HG03354 (cell line): ENCODE results near the gene MPPED1.

ENCODE experiments used
- ATAC-seq: cut with Tn5 transposase; IDR thresholded peaks from one replicate; pipeline ENCODE4 v1.9.1; 2021; ENCODE audit warnings: mild to moderate bottlenecking; ENCODE audit not compliant: unreplicated experiment, poor library complexity, severe bottlenecking

MPPED1 gene

DNA sequence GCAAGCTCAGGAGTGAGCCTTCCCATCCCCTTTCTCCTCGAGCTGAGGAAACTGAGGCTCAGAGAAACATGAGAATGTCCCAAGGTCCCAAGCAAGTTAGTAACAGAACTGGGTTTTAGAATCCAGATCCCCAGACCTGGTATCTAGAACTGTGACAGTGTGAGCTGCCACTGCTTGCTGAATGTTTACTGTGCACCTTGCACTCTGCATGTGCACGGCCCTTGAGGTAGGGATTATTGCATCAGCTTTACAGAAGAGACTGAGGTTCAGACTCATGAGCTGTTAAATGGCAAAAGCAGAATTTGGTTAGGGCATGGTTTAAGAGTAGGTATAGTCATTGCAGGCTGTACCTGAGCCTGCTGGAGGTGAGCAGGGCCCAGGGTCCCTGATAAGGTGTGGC lies 3.8 kb upstream of the MPPED1 start:
- ATAC-seq: no peak

DNA sequence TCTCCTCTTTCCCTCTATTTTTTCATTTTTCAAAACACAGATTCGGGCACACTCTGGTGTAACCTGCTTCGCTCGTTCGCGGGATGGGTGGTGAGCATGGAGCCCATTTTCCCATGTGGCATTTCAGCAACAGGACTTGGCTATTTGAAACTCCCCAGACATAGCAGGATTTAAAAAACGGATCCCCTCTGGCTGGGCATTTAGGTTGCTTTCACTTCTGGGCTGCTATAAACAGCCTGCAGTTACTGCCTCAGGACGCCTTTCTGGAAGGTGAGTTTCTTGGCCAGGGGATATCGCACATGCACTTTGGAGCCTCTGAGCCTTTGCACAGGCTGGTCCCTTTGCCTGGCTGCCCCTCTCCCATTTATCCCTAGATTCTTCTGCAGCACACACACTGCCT lies 2.8 kb upstream of the MPPED1 start:
- ATAC-seq: no peak

DNA sequence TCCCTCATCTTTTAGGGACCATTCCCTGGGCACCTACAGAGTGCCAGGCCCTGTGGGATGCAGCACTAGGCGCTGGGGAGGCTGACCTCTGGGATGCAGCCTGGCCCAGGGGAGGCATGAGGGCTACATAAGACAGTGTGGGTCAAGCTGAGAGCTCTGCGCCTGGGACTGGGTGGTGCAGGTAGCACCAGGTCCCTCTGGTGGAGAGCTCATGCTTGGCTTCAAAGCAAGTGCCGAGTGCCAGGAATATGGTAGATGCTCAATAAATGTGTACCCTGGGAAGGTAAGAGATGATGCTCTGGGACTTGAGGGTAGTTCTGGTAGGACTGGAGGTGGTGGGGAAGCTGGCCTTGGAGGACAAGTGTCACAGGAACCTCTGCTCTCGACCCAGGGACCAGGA lies 2.0 kb upstream of the MPPED1 start:
- ATAC-seq: no peak

- no peak for ATAC-seq
Observed at GRCh38 chr22:43411040-43411868, 560 bp upstream of the MPPED1 start.

DNA sequence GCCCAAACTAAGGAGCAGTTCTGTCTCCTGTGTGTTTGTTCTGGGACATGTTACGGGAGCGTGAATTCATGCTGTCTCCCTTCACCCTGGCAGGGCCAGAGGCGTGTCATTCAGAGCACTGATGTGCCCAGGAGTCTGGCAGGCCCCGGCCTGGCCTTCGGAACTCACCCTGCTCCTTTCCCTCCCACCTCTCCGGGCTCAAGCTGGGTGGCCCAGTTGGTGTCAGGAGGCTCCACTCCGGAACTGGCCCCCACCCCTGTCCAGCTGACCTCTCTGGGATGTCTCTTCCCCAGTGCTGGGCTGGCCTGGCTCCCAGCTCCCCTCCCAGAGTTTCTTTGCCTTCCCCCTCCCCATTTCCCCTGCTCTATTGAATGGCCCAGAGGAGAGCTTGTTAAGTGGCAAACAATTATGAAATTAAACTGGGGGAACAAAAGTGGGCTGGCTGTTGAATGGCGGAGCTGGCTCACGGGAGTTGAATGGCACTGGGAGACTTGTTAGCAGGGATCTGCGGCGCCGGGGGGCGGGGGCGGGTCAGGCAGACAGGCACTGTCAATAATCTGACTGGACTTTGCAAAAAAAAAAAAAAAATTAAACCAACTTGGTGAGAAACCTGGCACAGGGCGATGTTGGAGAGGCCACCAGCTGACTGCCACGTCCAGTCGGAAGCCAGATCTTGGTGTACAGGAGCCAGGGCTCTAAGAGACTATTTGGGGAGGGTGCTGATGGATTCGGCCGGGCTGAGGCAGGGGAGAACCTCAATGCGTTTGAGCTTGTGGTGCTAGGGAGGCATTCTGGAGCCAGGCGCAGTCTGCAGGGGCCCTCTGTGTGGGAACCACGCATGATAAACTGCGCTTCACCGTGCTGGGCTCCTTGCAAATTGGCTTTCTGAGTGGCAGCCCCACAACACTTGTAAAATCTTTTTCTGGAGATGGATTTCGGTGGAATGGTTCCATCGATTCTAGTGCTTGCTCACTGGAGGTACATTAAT lies 1.3 kb downstream of the MPPED1 start:
- no peak for ATAC-seq

GRCh38 chr22:43413826-43414225 lies 2.0 kb downstream of the MPPED1 start:
- ATAC-seq: no peak

DNA sequence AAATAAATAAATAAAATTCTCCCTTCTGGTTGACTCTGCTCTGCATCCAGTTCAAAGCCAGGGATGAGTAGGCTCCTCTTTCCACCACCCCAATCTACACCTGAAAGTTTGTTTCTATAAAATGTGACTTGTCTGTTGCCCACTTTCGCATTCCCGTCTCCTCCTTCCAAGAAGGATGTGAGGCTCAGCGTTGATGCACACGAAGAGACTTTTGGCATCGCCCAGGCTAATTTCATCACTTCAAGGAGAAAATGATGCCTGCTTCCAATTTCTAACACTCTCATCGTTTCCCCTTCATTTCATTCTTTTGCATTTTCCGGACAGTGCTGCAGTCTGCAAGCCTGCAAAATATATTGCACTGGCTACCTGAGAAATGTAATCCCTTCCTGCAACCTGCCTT lies 3.9 kb downstream of the MPPED1 start:
- no peak for ATAC-seq

DNA sequence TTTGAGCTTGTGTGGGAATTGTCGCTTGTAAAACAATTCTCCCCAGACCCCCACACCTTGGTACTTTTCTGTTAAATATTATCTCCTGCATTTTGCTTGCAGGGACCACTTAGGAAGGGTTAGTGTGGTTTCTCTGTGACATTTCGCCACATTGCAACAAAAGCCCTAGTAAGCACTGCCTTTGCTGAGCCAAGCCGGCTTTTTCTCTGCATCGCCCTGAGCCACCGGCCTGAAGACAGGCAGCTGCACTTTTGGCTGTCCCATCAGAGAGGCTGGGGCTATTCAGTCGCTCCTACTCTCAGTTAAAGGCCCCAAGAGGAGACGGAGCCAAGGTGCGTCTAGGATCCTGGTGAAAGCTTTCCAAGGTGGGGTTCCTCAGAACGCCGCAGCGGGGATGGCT lies 5.7 kb downstream of the MPPED1 start:
- ATAC-seq: no peak

GRCh38 chr22:43418079-43418825 lies 6.4 kb downstream of the MPPED1 start:
- ATAC-seq: no peak

- ATAC-seq: no peak
Observed at GRCh38 chr22:43419371-43420080, 7.7 kb downstream of the MPPED1 start.

GRCh38 chr22:43421046-43421665 lies 9.3 kb downstream of the MPPED1 start:
- ATAC-seq: no peak

DNA sequence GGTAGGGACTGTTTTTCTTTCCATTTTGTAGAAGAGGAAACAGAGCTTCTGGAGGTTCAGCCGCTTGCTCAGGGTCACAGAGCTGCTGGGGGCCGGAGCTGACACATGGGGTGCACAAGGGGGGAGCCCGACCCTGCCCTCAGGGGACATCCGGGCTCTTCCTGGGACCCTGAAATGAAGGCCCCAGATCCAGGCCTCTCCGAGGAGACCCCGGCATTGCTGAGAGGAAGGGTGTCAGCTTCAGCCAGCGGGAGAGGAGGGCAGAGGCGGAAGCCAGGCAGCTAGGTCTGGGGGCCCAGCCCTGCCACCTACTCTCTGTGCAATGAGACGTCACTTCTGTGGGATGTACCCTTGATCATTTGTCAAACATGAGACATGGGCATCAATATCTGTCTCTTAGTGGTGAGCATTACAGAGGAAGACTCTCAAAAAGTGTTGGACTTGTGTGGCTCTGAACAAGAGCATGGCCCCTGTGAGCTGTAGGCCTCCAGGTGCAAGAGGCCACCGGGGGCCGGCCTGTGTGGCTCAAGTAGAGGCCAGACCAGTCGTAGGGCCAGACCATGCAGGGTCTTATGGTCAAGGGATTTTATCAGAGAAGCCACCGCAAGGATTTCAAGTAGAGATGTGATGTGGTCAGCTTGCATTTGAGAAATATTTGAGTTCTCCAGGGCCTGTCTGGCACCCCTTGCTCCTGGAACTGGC lies 10.3 kb downstream of the MPPED1 start:
- ATAC-seq: no peak

DNA sequence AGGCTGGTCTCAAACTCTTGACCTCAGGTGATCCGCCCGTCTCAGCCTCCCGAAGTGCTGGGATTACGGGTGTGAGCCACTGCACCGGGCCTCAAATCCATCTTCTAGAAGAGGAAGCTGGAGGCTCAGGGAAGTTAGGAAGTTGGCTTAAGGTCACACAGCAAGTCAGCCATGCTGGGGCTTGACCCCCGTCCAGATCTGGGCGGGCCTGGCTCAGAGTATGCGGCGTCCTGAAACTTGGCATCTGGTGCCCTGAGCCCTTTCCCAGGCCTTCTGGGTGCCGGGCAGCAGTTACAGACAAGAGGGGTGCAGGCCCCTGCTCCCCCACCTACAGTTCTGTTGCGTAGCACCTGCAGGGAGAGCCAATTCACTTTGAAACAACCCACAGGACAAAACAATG lies 11.2 kb downstream of the MPPED1 start:
- no peak for ATAC-seq

- ATAC-seq: no peak
Observed at GRCh38 chr22:43424201-43424600, 12.4 kb downstream of the MPPED1 start.

- no peak for ATAC-seq
Observed at GRCh38 chr22:43424666-43425630, 13.1 kb downstream of the MPPED1 start.

GRCh38 chr22:43425976-43426785 lies 14.4 kb downstream of the MPPED1 start:
- ATAC-seq: no peak

- no peak for ATAC-seq
Observed at GRCh38 chr22:43426816-43427215, 15.0 kb downstream of the MPPED1 start.
